Upper lobe of left lung (tissue), 6 donors: Measurements from ENCODE around the gene REPIN1. TPM values are rescaled to one million over a fixed set of nuclear protein-coding genes. Genes with fewer than 3 reads are reported as not detected.

Experiments
- ATAC-seq, 2 donors: fragments of 200-7000 bp; cut with Tn5 transposase; one replicate each; pipeline ENCODE4 v1.9.1; 2022; ENCODE audit warnings: mild to moderate bottlenecking in 2 of 2, moderate library complexity in 2 of 2; ENCODE audit not compliant: low FRiP score in 2 of 2
- DNase-seq, 2 donors: peaks; one replicate each; pipeline ENCODE4 v3.0.0-alpha.2; 2019 to 2020
- H3K27ac ChIP-seq, 4 donors: fragments of 200-600 bp; sonication (generic); one replicate each; pipeline ENCODE4 v1.5.1; 2016 to 2019
- H3K27me3 ChIP-seq, 4 donors: fragments of 200-600 bp; sonication (generic); one replicate each; pipeline ENCODE4 v1.5.1; 2017 to 2019
- H3K36me3 ChIP-seq, 4 donors: fragments of 200-600 bp; sonication (generic); one replicate each; pipeline ENCODE4 v1.5.1; 2016 to 2019
- H3K4me1 ChIP-seq, 4 donors: fragments of 200-600 bp; sonication (generic); one replicate each; pipeline ENCODE4 v1.5.1; 2018 to 2019
- H3K4me3 ChIP-seq, 4 donors: fragments of 200-600 bp; sonication (generic); one replicate each; pipeline ENCODE4 v1.5.1; 2017 to 2019; ENCODE audit warnings: mild to moderate bottlenecking in 2 of 4, moderate library complexity in 1 of 4
- H3K9me3 ChIP-seq, 4 donors: fragments of 200-600 bp; sonication (generic); one replicate each; pipeline ENCODE4 v1.5.1; 2018 to 2019
- EP300 ChIP-seq, 4 donors: sonication (generic); formaldehyde crosslinking; IDR thresholded peaks; one replicate each; pipeline ENCODE4 v1.5.1; 2017; ENCODE audit warnings: antibody characterized with exemption in 4 of 4, control low read depth in 2 of 4
- POLR2A ChIP-seq, 4 donors: fragments of 450-650 bp; IDR thresholded peaks; one replicate each; pipeline ENCODE4 v1.5.1; 2016 to 2017; ENCODE audit warnings: antibody characterized with exemption in 4 of 4, mild to moderate bottlenecking in 2 of 4
- POLR2AphosphoS5 ChIP-seq, 2 donors: sonication (generic); formaldehyde crosslinking; IDR thresholded peaks; one replicate each; pipeline ENCODE4 v1.5.1; 2017; ENCODE audit warnings: antibody characterized with exemption in 2 of 2
- WGBS, 2 donors: methylation state at CpG; one replicate each; pipeline ENCODE4 v1.1.5; 2017 to 2018; 5-methylcytosine and 5-hydroxymethylcytosine counted together
- total RNA-seq, 6 donors: library from RNA; depleted of rRNA in 4 of 6; stranded (reverse); fragments of >200 nt in 4 of 6; gene quantifications; one replicate each; pipeline versions ENCODE4 v1.1.0 to v1.2.1, GENCODE V29; 2016 to 2021
- TF ChIP-seq, protein P1 (sequence below), 6 experiments: fragments of 450-650 bp in 4 of 6; fragments of 200-600 bp in 2 of 6; sonication (generic) in 2 of 6; IDR thresholded peaks; one replicate each; pipeline ENCODE4 v1.5.1; 2016 to 2019; ENCODE audit warnings: antibody characterized with exemption in 6 of 6
- donor health status: DM: no; HTN: no; CAD: no; lungs with moderate emphysema.
- donor health status: DM: no; HTN: yes; CAD: no; lungs with severe emphysema.

REPIN1 gene
- total RNA-seq, 6 donors from 2014 or later, result 65.2 to 125 (median 105) TPM

DNA sequence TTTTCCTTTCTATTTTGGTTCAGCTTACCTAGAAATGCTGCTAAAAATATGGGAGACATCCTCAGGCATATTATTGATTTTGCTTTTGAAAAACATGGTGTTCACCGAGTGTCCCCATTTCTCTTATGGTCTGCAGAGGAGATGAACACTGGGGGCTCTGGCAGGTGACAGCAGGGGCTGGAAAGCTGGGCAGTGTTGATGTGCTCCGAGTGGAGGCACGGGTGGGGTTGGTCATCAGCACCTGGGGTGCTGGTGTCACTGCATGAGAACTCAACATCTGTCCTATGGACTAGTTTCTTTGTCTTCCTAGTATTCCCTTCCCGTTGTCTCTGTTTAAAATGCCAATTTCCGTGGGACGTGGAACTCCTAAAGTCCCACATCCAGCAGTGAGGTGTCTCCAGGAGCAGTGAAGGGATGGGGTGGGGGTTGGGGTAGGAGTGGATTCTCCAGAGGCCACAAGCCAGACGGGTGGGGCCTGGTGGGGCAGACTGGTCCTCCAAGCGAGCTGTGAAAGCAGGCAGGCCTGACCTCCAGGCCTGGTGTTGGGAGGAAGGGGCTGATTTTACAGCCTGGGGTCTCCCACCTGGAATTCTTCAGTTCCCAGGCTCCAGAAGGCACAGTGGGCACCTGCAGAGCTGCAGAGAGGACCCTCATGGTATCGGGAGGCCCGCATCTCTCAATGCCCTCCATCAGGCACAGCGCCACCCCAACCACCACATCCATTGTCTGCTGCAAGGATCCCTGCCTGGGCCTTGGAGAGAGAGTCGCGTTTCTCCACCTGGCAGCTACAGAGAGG lies 35.0 kb downstream of the REPIN1 start:
- H3K4me1 ChIP-seq, result peaks cover 23 to 27% (median 26%) of the 10 kb centered on the region in 4 donors

DNA sequence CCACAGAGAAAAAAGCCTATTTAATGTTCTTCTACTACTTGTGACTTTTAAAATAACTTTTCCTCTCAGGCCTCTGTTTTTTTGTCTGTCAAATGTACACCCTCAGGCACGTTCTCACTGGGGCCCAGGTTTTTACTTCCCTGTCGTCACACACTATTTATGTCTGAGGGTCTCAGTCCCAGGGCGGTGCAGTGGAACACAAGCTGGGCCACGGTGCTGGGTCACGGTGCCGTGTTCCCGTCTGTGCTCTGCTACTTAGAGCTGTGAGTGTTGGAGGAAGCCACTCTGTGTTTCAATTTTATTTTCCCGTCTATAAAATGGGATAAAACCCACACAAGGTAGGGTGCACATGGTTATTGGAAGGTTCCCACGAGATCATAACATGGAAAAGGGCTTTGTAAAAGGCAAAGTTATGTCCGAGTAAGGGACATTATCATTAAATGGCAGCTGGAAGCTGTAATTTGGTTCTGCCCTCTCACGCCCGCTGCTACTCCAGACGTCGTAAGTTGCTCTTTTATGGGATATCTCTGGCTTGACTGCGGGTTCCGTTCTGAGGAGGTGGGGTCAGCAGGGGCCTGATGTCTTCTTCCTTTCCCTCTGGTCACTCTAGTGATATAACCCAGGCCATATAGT lies 35.7 kb downstream of the REPIN1 start:
- Histone ChIP-seq H3K27me3 (no peaks in the 10 kb centered on the region), H3K4me1 (peaks cover 23 to 27% (median 26%) of the 10 kb centered on the region in 4 donors), H3K9me3 (no peaks in the 10 kb centered on the region), H3K36me3 (peaks cover 0 to 7% (median 2%) of the 10 kb centered on the region in 4 donors), H3K27ac (peak overlapping the region; percentile 88 to 98 (median 96)), H3K4me3 (peak overlapping the region; percentile 61 to 76 (median 70))
- DNase-seq, result no peak
- 31 to 34% methylated on average over 16 of the region's 16 CpGs for WGBS, 2 donors
- TF ChIP-seq POLR2A (IDR thresholded peaks at IDR 0.05) (no peak), POLR2AphosphoS5 (IDR thresholded peaks at IDR 0.05) (no peak), EP300 (IDR thresholded peaks at IDR 0.05) (no peak)
- TF ChIP-seq, protein P1, sequence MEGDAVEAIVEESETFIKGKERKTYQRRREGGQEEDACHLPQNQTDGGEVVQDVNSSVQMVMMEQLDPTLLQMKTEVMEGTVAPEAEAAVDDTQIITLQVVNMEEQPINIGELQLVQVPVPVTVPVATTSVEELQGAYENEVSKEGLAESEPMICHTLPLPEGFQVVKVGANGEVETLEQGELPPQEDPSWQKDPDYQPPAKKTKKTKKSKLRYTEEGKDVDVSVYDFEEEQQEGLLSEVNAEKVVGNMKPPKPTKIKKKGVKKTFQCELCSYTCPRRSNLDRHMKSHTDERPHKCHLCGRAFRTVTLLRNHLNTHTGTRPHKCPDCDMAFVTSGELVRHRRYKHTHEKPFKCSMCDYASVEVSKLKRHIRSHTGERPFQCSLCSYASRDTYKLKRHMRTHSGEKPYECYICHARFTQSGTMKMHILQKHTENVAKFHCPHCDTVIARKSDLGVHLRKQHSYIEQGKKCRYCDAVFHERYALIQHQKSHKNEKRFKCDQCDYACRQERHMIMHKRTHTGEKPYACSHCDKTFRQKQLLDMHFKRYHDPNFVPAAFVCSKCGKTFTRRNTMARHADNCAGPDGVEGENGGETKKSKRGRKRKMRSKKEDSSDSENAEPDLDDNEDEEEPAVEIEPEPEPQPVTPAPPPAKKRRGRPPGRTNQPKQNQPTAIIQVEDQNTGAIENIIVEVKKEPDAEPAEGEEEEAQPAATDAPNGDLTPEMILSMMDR (IDR thresholded peaks at IDR 0.05), result no peak
- peak in 1 of 2 donors; percentile 31 for ATAC-seq

More for the DNA sequence above, 35.0 kb downstream of the REPIN1 start:
- TF ChIP-seq POLR2A (IDR thresholded peaks at IDR 0.05), result no peak
- TF ChIP-seq POLR2AphosphoS5 (IDR thresholded peaks at IDR 0.05), result no peak
- TF ChIP-seq EP300 (IDR thresholded peaks at IDR 0.05), result no peak
- TF ChIP-seq, protein P1 (IDR thresholded peaks at IDR 0.05), result no peak
- DNase-seq (no peak), ATAC-seq (no peak)
- H3K9me3 ChIP-seq, result no peaks in the 10 kb centered on the region
- 89 to 93% methylated on average over 12 to 13 of the region's 13 CpGs for WGBS, 2 donors
- H3K27me3 ChIP-seq, result no peaks in the 10 kb centered on the region
- H3K36me3 ChIP-seq, result peaks cover 0 to 7% (median 3%) of the 10 kb centered on the region in 4 donors
- peak overlapping the region in 3 of 4 donors; percentile 88 to 98 (median 97) for H3K27ac ChIP-seq
- no peak overlapping the region for H3K4me3 ChIP-seq

DNA sequence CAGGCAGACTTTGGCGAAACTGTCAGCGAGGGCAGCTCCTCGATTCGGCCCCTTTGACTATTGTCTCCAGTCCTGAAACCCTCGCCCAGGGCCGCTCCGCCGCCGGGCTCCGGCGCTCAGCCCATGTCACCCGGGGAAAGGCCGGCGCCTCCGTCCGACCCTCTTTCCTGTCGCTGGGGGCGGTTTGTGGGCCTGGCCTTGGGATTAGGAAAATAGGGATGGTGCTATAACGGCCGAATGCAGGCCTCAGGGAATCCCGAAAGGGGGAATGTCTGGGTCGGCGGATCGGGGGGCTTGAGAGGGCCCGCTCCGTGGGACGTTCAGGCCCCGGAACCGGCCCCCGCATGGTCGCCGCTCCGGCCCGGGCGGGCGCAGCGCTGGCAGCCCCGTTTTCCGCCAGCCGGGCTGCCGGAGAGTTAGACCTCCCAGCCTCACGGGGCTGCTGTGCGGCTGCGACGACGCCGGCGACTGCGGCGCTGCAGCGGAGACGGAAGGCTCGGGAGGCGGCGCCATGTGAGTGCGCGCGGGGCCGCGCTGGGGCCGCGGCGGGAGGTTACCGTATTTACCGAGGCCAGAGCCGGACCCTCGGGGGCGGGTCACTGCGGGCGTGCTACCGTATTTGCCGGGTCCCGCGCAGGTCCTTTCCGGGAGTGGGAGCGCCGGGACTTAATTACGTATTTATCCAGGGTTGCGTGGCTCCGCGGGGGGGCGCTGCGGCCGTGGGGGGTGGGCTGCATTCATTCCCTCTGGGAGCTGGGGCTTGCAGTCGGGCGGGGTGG lies 36.4 kb downstream of the REPIN1 start:
- H3K9me3 ChIP-seq, result no peaks in the 10 kb centered on the region
- peaks cover 0 to 7% (median 2%) of the 10 kb centered on the region in 4 donors for H3K36me3 ChIP-seq
- H3K4me3 ChIP-seq, result peak overlapping the region; percentile 61 to 76 (median 70)
- 0 to 1% methylated on average over 23 to 64 of the region's 86 CpGs for WGBS, 2 donors
- peaks cover 23 to 27% (median 26%) of the 10 kb centered on the region in 4 donors for H3K4me1 ChIP-seq
- peak; percentile 94 to 97 for ATAC-seq
- TF ChIP-seq, protein P1 (IDR thresholded peaks at IDR 0.05), result peak in 3 of 6 experiments; percentile 11 to 51 (median 37)
- TF ChIP-seq POLR2AphosphoS5 (IDR thresholded peaks at IDR 0.05) (peak; percentile 53 to 78), POLR2A (IDR thresholded peaks at IDR 0.05) (peak in 2 of 4 donors; percentile 78 to 83), EP300 (IDR thresholded peaks at IDR 0.05) (no peak)
- H3K27me3 ChIP-seq, result no peaks in the 10 kb centered on the region
- DNase-seq, result peak; percentile 89 to 98
- peak overlapping the region; percentile 88 to 98 (median 96) for H3K27ac ChIP-seq

DNA sequence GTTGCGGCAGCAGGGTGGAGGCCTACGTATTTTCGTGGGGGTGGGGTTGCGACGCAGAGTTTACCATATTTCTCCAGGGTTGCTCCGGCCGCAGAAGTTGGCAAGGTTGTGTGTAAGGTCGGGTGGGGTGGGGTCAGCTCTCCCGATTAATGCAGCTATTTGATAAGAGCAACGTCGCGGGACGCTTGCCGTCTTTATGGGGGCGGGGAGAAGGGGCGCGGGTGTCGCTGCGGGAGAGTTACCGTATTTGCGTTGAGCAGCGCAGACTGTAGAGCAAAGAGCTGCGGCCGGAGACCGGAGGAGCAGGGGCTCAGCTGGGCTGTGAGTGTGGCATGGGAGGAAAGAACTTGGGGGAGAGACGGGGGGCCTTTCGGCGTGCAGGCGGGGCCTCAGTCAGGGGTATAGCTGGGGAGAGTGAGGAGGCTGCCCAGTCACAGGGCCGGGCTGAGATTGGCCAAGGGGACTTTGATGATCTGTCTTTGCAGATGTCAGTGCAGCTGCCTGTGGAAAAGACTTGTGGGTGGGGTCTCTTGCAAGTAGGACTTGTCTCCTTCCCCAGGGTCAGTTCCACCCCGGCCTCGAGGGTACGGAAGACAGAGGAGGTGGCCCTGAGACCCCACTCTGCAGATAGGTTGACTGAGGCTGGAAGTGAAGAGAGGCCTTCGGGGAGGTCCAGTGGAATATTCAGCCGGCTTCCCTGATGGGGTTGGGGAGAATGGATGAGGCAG lies 37.1 kb downstream of the REPIN1 start:
- Histone ChIP-seq H3K36me3 (peaks cover 0 to 13% (median 5%) of the 10 kb centered on the region in 4 donors), H3K4me1 (peaks cover 23 to 27% (median 26%) of the 10 kb centered on the region in 4 donors), H3K9me3 (no peaks in the 10 kb centered on the region), H3K27ac (peak overlapping the region; percentile 88 to 98 (median 96)), H3K4me3 (peak overlapping the region; percentile 61 to 76 (median 70)), H3K27me3 (no peaks in the 10 kb centered on the region)
- WGBS, 2 donors, result 7 to 12% methylated on average over 26 to 32 of the region's 35 CpGs
- TF ChIP-seq, protein P1 (IDR thresholded peaks at IDR 0.05), result peak in 1 of 6 experiments; percentile 1
- no peak for TF ChIP-seq POLR2AphosphoS5 (IDR thresholded peaks at IDR 0.05)
- peak; percentile 15 to 52 for ATAC-seq
- DNase-seq, result peak; percentile 40 to 85
